Ovary (tissue), 9 donors: ENCODE measurements around the gene TSACC. TPM values are rescaled to one million over a fixed set of nuclear protein-coding genes. Genes with fewer than 3 reads are reported as not detected.

Experiments used
- DNase-seq, 5 donors: peaks; one replicate each; pipeline ENCODE4 v3.0.0-alpha.2; 2019 to 2020
- H3K27ac ChIP-seq, 2 donors: fragments of 200-600 bp; one replicate each; pipeline versions ENCODE4 v1.5.1 to v1.8.0; 2019 to 2022
- H3K27me3 ChIP-seq: fragments of 200-600 bp; one replicate; pipeline ENCODE4 v1.8.0; 2022
- H3K36me3 ChIP-seq: fragments of 200-600 bp; sonication (generic); one replicate; pipeline ENCODE4 v1.5.1; 2019
- H3K4me1 ChIP-seq: one replicate; pipeline ENCODE4 v1.8.1; 2013; ENCODE audit warnings: mild to moderate bottlenecking, moderate library complexity; ENCODE audit not compliant: insufficient read depth
- H3K4me3 ChIP-seq: fragments of 200-600 bp; sonication (generic); one replicate; pipeline ENCODE4 v1.5.1; 2017
- H3K9me3 ChIP-seq, 2 donors: fragments of 200-600 bp in 1 of 2; sonication (generic) in 1 of 2; one replicate each; pipeline versions ENCODE4 v1.5.1 to v1.8.1; 2013 to 2019; ENCODE audit warnings: mild to moderate bottlenecking in 1 of 2, moderate library complexity in 1 of 2
- EP300 ChIP-seq: sonication (generic); formaldehyde crosslinking; IDR thresholded peaks from one replicate; pipeline ENCODE4 v1.6.1; 2017; ENCODE audit warnings: antibody characterized with exemption
- POLR2A ChIP-seq: fragments of 450-650 bp; IDR thresholded peaks from one replicate; pipeline ENCODE4 v1.6.1; 2017; ENCODE audit warnings: antibody characterized with exemption, mild to moderate bottlenecking, moderate library complexity
- WGBS, 3 donors: extraction: QIAGEN DNeasy Blood & Tissue Kit in 1 of 3; methylation state at CpG; one replicate each; pipeline versions ENCODE4 v1.1.5 to v1.1.7; 2013 to 2017; 5-methylcytosine and 5-hydroxymethylcytosine counted together
- intact Hi-C, 4 donors: fragments of 100-400 bp; cut with DNase I; formaldehyde crosslinking; loops; one replicate each; pipeline versions ENCODE4 v1.11.0 to v1.15.1; 2022 to 2023
- polyA plus RNA-seq, 2 donors: library from polyadenylated mRNA; stranded (reverse); fragments of 200-250 nt in 1 of 2; fragments of 350-450 nt in 1 of 2; fragmentation: Illumina TruSeq in 1 of 2; extraction: RNeasy Lipid Tissue Mini Kit (QIAGEN cat#74804) in 1 of 2; gene quantifications; one replicate each; pipeline ENCODE4 v1.2.3, GENCODE V29; 2013 to 2014
- total RNA-seq, 7 donors: library from RNA; depleted of rRNA in 2 of 7; stranded (reverse); fragments of >200 nt in 2 of 7; fragmentation: NEBNext Ultra II Directional in 3 of 7; extraction: Animal tissue kit (Norgen Biotek cat#: 25700) in 3 of 7; gene quantifications; one replicate each; pipeline versions ENCODE4 v1.1.0 to v1.2.4, GENCODE V29; 2016 to 2023
- TF ChIP-seq, protein P1 (sequence below), 3 donors: fragments of 450-650 bp in 2 of 3; fragments of 200-600 bp in 1 of 3; IDR thresholded peaks; one replicate each; pipeline versions ENCODE4 v1.5.1 to v1.8.0; 2016 to 2022; ENCODE audit warnings: antibody characterized with exemption in 3 of 3, mild to moderate bottlenecking in 1 of 3
- donor health status: DM: no; HTN: no; CAD: no; lungs with moderate emphysema.
- donor health status: DM: no; HTN: no; CAD: no.
- donor health status: Bipolar disorder and iron deficiency.
- donor health status: DM: yes; HTN: yes; CAD: no.
- donor health status: DM: no; HTN: no; CAD: no.
- donor health status: DM: yes; HTN: yes; CAD: no.

Gene TSACC
- total and polyA plus RNA-seq, 9 donors: 1.00 TPM; not detected in 8

DNA sequence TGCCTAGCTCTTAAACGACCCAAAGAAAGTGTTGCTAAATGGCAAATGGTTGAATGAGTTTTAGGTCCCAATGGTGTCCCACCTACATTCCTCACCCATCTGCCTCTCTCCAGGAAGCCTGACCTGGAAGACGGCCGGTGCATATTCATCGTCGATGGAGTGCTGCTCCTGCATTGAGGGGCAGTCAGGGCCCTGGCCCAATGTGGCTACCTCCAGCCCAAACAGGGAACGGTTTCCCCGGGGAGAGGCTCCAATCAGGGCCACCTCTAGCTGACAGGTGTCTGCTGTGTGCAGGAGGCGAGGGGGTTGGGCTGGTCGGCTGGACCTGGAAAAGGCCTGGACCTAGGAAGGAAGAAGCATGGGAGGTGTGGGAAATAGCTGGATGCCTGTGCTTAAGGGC lies 44.4 kb upstream of the TSACC start:
- H3K36me3 ChIP-seq: no peaks in the 10 kb centered on the region
- DNase-seq: no peak
- no peaks in the 10 kb centered on the region for H3K27me3 ChIP-seq
- TF ChIP-seq POLR2A (no peak), EP300 (no peak)
- TF ChIP-seq, protein P1, sequence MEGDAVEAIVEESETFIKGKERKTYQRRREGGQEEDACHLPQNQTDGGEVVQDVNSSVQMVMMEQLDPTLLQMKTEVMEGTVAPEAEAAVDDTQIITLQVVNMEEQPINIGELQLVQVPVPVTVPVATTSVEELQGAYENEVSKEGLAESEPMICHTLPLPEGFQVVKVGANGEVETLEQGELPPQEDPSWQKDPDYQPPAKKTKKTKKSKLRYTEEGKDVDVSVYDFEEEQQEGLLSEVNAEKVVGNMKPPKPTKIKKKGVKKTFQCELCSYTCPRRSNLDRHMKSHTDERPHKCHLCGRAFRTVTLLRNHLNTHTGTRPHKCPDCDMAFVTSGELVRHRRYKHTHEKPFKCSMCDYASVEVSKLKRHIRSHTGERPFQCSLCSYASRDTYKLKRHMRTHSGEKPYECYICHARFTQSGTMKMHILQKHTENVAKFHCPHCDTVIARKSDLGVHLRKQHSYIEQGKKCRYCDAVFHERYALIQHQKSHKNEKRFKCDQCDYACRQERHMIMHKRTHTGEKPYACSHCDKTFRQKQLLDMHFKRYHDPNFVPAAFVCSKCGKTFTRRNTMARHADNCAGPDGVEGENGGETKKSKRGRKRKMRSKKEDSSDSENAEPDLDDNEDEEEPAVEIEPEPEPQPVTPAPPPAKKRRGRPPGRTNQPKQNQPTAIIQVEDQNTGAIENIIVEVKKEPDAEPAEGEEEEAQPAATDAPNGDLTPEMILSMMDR (IDR thresholded peaks at IDR 0.05): no peak
- H3K4me1 ChIP-seq: peaks cover 7% of the 10 kb centered on the region
- 85 to 89% (median 89%) methylated on average over 9 of the region's 9 CpGs for WGBS, 3 donors
- intact Hi-C loops: no loop called here
- H3K9me3 ChIP-seq: no peaks in the 10 kb centered on the region
- no peak overlapping the region for H3K27ac ChIP-seq
- no peak overlapping the region for H3K4me3 ChIP-seq

GRCh38 chr1:156295391-156295947 lies 42.9 kb upstream of the TSACC start, which contains the start of gene GLMP:
TSS of gene GLMP (minus strand) at chr1:156295679. CDS start at chr1:156295645, 34 bp downstream.
- TF ChIP-seq POLR2A: no peak
- TF ChIP-seq, protein P1 (IDR thresholded peaks at IDR 0.05): peak in 1 of 3 donors; percentile 7
- H3K27me3 ChIP-seq: no peaks in the 10 kb centered on the region
- H3K36me3 ChIP-seq: no peaks in the 10 kb centered on the region
- H3K27ac ChIP-seq: peak within 1 kb of the TSS in 1 of 2 donors; percentile 36
- whole genome bisulfite sequencing, 3 donors: 0 to 1% (median 0%) methylated on average over 17 of the region's 17 CpGs
- peak within 1 kb of the TSS; percentile 77 for H3K4me3 ChIP-seq
- peak; percentile 65 to 78 (median 67) for DNase-seq
- H3K9me3 ChIP-seq: no peaks in the 10 kb centered on the region
- intact Hi-C loops: no loop called here
- H3K4me1 ChIP-seq: peaks cover 7% of the 10 kb centered on the region

DNA sequence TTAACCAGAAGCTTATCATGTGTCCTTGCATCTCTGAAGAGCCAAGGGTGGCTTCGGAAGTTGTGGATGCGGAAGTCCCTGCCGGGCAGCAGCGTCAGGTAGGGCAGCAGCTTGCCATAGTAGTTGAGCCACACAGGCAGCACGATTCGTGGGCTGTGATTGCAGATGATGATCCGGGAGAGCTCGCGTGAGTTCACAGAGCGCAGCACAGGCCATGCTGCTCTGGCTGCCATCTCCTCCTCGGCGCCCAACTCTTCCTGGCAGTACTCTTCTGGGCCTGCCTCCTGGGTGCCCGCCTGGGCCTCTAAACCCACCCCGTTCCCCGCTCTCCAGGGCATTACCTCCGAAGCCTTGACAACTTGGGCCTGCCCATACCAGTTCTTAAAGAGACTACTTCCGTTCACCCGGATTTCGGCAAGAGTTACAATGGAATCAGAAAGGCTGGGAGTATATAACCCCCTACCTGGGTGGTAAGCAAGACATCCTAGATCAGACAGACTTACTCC lies 39.4 kb upstream of the TSACC start, which contains the start of gene VHLL:
Gene VHLL (minus strand): TSS at position 456 of the 506 bp plus-strand sequence. CDS start 118 bp downstream, at position 338.
- Histone ChIP-seq H3K4me1 (peaks cover 7% of the 10 kb centered on the region), H3K9me3 (no peaks in the 10 kb centered on the region), H3K27ac (no peak within 1 kb of the TSS), H3K36me3 (no peaks in the 10 kb centered on the region), H3K4me3 (no peak within 1 kb of the TSS), H3K27me3 (no peaks in the 10 kb centered on the region)
- no peak for DNase-seq
- intact Hi-C loops: no loop called here
- WGBS, 3 donors: 84 to 88% (median 87%) methylated on average over 19 of the region's 19 CpGs
- TF ChIP-seq POLR2A (no peak), EP300 (no peak)
- TF ChIP-seq, protein P1 (IDR thresholded peaks at IDR 0.05): no peak

DNA sequence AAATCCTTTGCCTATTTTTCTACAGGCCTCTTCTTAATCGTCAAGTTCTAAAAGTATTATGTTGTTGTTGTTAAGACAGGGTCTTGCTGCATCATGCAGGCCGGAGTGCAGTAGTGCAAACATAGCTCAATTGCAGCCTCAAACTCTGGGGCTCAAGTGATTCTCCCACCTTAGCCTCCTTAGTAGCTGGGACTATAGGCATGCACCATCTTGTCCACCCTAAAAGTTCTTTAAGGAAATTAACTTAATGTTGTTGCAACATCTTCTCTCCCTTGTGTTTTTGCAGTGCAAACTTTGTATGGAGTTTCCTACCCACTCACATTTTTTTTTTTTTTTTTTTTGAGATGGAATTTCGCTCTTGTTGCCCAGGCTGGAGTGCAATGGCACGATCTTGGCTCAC lies 35.1 kb upstream of the TSACC start:
- Histone ChIP-seq H3K4me1 (no peaks in the 10 kb centered on the region), H3K9me3 (no peaks in the 10 kb centered on the region), H3K27me3 (no peaks in the 10 kb centered on the region), H3K27ac (no peak overlapping the region), H3K4me3 (no peak overlapping the region), H3K36me3 (no peaks in the 10 kb centered on the region)
- intact Hi-C loops: no loop called here
- TF ChIP-seq, protein P1 (IDR thresholded peaks at IDR 0.05): no peak
- TF ChIP-seq EP300: no peak
- no peak for TF ChIP-seq POLR2A
- WGBS, 3 donors: 74 to 92% (median 82%) methylated on average over 4 of the region's 4 CpGs
- no peak for DNase-seq
